RWPE1 (cell line): Measurements from ENCODE around the gene SFMBT2.

Experiments used
- CTCF ChIA-PET: fragments of 350-600 bp; sonication (Branson Sonifier 250); formaldehyde crosslinking; extraction: SDS; loops from one replicate; lab custom pipeline; 2021; lab: Yijun Ruan, JAX
- POLR2A ChIA-PET: fragments of 400-600 bp; formaldehyde crosslinking; extraction: SDS; loops from one replicate; lab custom pipeline; 2020; ENCODE audit warnings: antibody characterized with exemption; ENCODE audit not compliant: low non-redundant PET; lab: Yijun Ruan, JAX
- DNase-seq: peaks from one replicate; pipeline ENCODE4 v3.0.0; 2012; ENCODE audit warnings: low spot score
- H3K27ac ChIP-seq: fragments of 450-650 bp; 2 replicates; pipeline ENCODE4 v1.5.1; 2017
- TF ChIP-seq, protein P1 (sequence below): fragments of 450-650 bp; conservative IDR thresholded peaks from 2 replicates; pipeline ENCODE4 v1.5.1; 2017; ENCODE audit warnings: low read depth, mild to moderate bottlenecking

Gene SFMBT2

GRCh38 chr10:7445474-7446185 lies 34.8 kb upstream of the SFMBT2 start:
- no peak overlapping the region for H3K27ac ChIP-seq
- CTCF ChIA-PET, result interaction anchor here (0.6 kb wide), 1 partner anchor 28 kb away, joined by 3 read pairs; no protein-coding TSS in a partner anchor
- no peak for DNase-seq
- POLR2A ChIA-PET, result no interaction called here
- TF ChIP-seq, protein P1, sequence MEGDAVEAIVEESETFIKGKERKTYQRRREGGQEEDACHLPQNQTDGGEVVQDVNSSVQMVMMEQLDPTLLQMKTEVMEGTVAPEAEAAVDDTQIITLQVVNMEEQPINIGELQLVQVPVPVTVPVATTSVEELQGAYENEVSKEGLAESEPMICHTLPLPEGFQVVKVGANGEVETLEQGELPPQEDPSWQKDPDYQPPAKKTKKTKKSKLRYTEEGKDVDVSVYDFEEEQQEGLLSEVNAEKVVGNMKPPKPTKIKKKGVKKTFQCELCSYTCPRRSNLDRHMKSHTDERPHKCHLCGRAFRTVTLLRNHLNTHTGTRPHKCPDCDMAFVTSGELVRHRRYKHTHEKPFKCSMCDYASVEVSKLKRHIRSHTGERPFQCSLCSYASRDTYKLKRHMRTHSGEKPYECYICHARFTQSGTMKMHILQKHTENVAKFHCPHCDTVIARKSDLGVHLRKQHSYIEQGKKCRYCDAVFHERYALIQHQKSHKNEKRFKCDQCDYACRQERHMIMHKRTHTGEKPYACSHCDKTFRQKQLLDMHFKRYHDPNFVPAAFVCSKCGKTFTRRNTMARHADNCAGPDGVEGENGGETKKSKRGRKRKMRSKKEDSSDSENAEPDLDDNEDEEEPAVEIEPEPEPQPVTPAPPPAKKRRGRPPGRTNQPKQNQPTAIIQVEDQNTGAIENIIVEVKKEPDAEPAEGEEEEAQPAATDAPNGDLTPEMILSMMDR, result no peak

DNA sequence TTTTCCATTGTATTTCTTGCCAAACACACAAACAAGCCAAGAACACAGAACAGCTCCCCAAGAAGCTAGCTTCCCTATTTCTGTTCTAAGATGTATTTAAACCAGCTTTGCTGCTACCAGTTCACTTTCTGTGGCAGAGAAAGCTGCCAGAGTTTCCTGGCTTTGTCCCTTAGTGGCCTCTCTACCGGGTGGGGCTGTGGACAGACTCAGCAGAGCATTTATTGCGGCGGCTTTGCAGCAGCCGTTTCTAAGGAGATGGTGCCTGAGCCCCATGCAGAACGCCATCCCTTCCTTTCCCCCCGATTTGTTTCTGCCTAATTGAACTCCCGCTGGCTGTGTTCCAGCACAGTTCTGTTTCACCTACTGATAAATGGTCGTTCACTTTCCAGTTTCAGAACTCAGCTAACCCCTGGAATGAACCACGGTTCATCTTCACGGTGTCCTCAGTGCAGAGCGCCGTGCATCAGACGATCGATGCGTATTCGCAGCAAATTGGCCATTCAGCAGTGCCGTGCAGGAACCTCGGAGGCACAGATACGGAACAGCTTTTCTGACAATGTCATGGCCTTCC lies 33.8 kb upstream of the SFMBT2 start:
- CTCF ChIA-PET, result no interaction called here
- POLR2A ChIA-PET, result no interaction called here

GRCh38 chr10:7443036-7443435 lies 32.2 kb upstream of the SFMBT2 start:
- ChIA-PET POLR2A (no interaction called here), CTCF (interaction anchor here (0.6 kb wide), 1 partner anchor 1237 kb away, joined by 8 read pairs; no protein-coding TSS in a partner anchor)
- no peak for DNase-seq
- no peak overlapping the region for H3K27ac ChIP-seq
- TF ChIP-seq, protein P1, result no peak

More for the DNA sequence above, 33.8 kb upstream of the SFMBT2 start:
- H3K27ac ChIP-seq, result no peak overlapping the region
- no peak for DNase-seq
- TF ChIP-seq, protein P1, result no peak

DNA sequence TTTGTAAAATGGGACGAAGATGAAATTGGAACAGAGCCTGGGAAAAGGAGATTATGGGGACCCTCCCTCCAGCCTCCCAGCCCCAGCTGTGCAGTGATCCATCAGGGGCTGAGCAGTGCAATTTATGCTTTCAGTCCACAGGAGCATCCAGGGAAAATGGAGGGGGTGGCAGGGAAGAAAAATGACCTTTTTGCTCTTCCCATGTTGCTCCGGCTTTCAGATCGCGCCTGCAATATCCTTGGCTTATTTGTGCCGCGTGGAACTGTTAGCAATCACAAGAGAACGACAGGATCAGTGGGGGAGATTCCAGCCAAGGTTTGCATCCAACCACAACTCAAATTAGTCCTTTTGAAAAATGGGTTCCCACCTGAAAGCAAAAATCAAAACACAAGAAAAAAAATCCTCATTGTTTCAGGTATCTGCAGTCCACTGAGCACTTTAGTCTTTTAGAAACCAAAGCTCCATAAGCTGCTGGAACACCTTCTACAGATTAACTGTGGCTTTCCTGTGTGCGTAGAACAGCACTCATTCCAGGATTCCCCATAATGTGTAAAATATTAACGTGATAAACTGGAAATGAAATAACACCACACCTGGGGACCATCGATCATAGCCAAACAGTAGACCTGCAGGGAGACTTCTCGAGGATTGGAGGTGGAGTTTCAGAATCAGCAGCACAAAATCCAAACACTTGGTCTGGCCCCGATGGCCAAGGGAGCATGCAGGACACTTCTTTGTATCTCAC lies 30.7 kb upstream of the SFMBT2 start:
- no peak for DNase-seq
- TF ChIP-seq, protein P1, result no peak
- no peak overlapping the region for H3K27ac ChIP-seq
- ChIA-PET POLR2A (no interaction called here), CTCF (no interaction called here)

GRCh38 chr10:7439696-7440095 lies 28.9 kb upstream of the SFMBT2 start:
- TF ChIP-seq, protein P1, result no peak
- POLR2A ChIA-PET, result no interaction called here
- CTCF ChIA-PET, result no interaction called here
- DNase-seq, result no peak
- no peak overlapping the region for H3K27ac ChIP-seq

- ChIA-PET POLR2A (interaction anchor here (0.5 kb wide), 1 partner anchor 1196 kb away, joined by 5 read pairs; no protein-coding TSS in a partner anchor), CTCF (interaction anchor here (1.5 kb wide), 1 partner anchor 518 kb away, joined by 4 read pairs; no protein-coding TSS in a partner anchor)
- no peak overlapping the region for H3K27ac ChIP-seq
- TF ChIP-seq, protein P1, result no peak
- DNase-seq, result no peak
These were observed 27.6 kb upstream of the SFMBT2 start for GRCh38 chr10:7438196-7438986.
